GM23338 (cell line): ENCODE data around the gene PIP5K1C. TPM values are rescaled to one million over a fixed set of nuclear protein-coding genes. Genes with fewer than 3 reads are reported as not detected.

Source experiments
- ATAC-seq: fragments of 200-7000 bp; cut with Tn5 transposase; 3 replicates; pipeline ENCODE4 v1.9.1; 2020
- DNase-seq: peaks from one replicate; pipeline ENCODE4 v3.0.0-alpha.2; 2015; ENCODE audit warnings: low spot score
- H2AFZ ChIP-seq: fragments of 200-600 bp; sonication (generic); 2 replicates; pipeline ENCODE4 v1.8.0; 2016; ENCODE audit warnings: antibody characterized with exemption, mild to moderate bottlenecking, moderate library complexity
- H3F3A ChIP-seq: fragments of 200-600 bp; sonication (generic); replicated peaks from 2 replicates; pipeline ENCODE4 v1.8.0; 2017; ENCODE audit warnings: antibody characterized with exemption, mixed run types, low read depth
- H3K27ac ChIP-seq: fragments of 200-600 bp; sonication (generic); 2 replicates; pipeline ENCODE4 v1.6.1; 2016; ENCODE audit warnings: low read depth
- H3K27me3 ChIP-seq: fragments of 200-600 bp; sonication (generic); 2 replicates; pipeline ENCODE4 v1.8.0; 2016; ENCODE audit warnings: mild to moderate bottlenecking, mixed run types, moderate library complexity; ENCODE audit not compliant: insufficient read depth
- H3K36me3 ChIP-seq: fragments of 200-600 bp; sonication (generic); 2 replicates; pipeline ENCODE4 v1.8.0; 2016; ENCODE audit warnings: mild to moderate bottlenecking; ENCODE audit not compliant: insufficient read depth
- H3K4me1 ChIP-seq: fragments of 200-600 bp; sonication (generic); 2 replicates; pipeline ENCODE4 v1.8.0; 2016; ENCODE audit warnings: mild to moderate bottlenecking, moderate library complexity; ENCODE audit not compliant: insufficient read depth
- H3K4me2 ChIP-seq: fragments of 200-600 bp; sonication (generic); 2 replicates; pipeline ENCODE4 v1.7.1; 2017; ENCODE audit warnings: mixed run types
- H3K4me3 ChIP-seq: fragments of 200-600 bp; sonication (generic); 2 replicates; pipeline ENCODE4 v1.6.1; 2016; ENCODE audit warnings: mixed run types
- H3K79me2 ChIP-seq: fragments of 200-600 bp; sonication (generic); replicated peaks from 2 replicates; pipeline ENCODE4 v1.8.0; 2017; ENCODE audit warnings: mild to moderate bottlenecking; ENCODE audit not compliant: insufficient read depth
- H3K9me2 ChIP-seq: fragments of 200-600 bp; sonication (generic); 2 replicates; pipeline ENCODE4 v1.8.0; 2017; ENCODE audit not compliant: insufficient read depth
- H4K20me1 ChIP-seq: fragments of 200-600 bp; sonication (generic); replicated peaks from 2 replicates; pipeline ENCODE4 v1.8.0; 2017; ENCODE audit warnings: mild to moderate bottlenecking; ENCODE audit not compliant: insufficient read depth
- H3K27ac Mint-ChIP-seq: 2 replicates; pipeline ENCODE4 v1.8.0; 2020; ENCODE audit warnings: inconsistent platforms, mild to moderate bottlenecking, moderate library complexity, mixed read lengths
- H3K27me3 Mint-ChIP-seq: 3 replicates; pipeline ENCODE4 v1.8.0; 2022; ENCODE audit warnings: low read depth, mild to moderate bottlenecking, moderate library complexity, mixed read lengths, inconsistent platforms; ENCODE audit not compliant: insufficient read depth, poor library complexity
- H3K36me3 Mint-ChIP-seq: 3 replicates; pipeline ENCODE4 v1.8.0; 2021; ENCODE audit warnings: low read depth, mild to moderate bottlenecking, inconsistent platforms, moderate library complexity, mixed read lengths
- H3K4me1 Mint-ChIP-seq: 3 replicates; pipeline ENCODE4 v1.8.0; 2020; ENCODE audit warnings: mild to moderate bottlenecking, inconsistent platforms, mixed read lengths
- H3K4me3 Mint-ChIP-seq: 3 replicates; pipeline ENCODE4 v1.8.0; 2021; ENCODE audit warnings: moderate library complexity, mild to moderate bottlenecking, inconsistent platforms, mixed read lengths
- H3K9me3 Mint-ChIP-seq: 3 replicates; pipeline ENCODE4 v1.8.0; 2020; ENCODE audit warnings: moderate library complexity, mild to moderate bottlenecking, inconsistent platforms, mixed read lengths
- EZH2 ChIP-seq: fragments of 200-600 bp; sonication (generic); IDR thresholded peaks from one replicate; pipeline ENCODE4 v1.8.0; 2017; ENCODE audit warnings: antibody characterized with exemption, mild to moderate bottlenecking, low read depth; ENCODE audit not compliant: unreplicated experiment
- JUNB ChIP-seq: IDR thresholded peaks from one replicate; pipeline ENCODE4 v1.6.1; 2016; ENCODE audit warnings: antibody characterized with exemption; ENCODE audit not compliant: unreplicated experiment
- NANOG ChIP-seq: IDR thresholded peaks from 2 replicates; pipeline ENCODE4 v1.6.1; 2016; ENCODE audit warnings: antibody characterized with exemption, borderline replicate concordance
- POLR2AphosphoS5 ChIP-seq: IDR thresholded peaks from 2 replicates; pipeline ENCODE4 v1.6.1; 2016; ENCODE audit warnings: antibody characterized with exemption, low read depth
- ZNF114 ChIP-seq: fragments of 250-450 bp; sonication (Bioruptor Pico); IDR thresholded peaks from 2 replicates; pipeline ENCODE4 v1.5.0; 2020; ENCODE audit warnings: mild to moderate bottlenecking, moderate library complexity
- polyA plus RNA-seq: library from polyadenylated mRNA; unstranded; fragments of >200 nt; fragmentation: Nextera tagmentation; extraction: Ambion mirVana; gene quantifications from 2 replicates; pipeline ENCODE4 v1.2.1, GENCODE V29; 2016
- total RNA-seq: library from RNA; depleted of rRNA; stranded (reverse); fragments of >200 nt; shearing (Covaris generic); gene quantifications from 2 replicates; pipeline ENCODE4 v1.2.3, GENCODE V29; 2014
- TF ChIP-seq, protein P1 (sequence below): fragments of 250-450 bp; sonication (Bioruptor Pico); IDR thresholded peaks from 2 replicates; pipeline ENCODE4 v1.5.0; 2020; ENCODE audit warnings: mild to moderate bottlenecking, moderate library complexity
- TF ChIP-seq, protein P2 (sequence below): IDR thresholded peaks from 2 replicates; pipeline ENCODE4 v1.6.1; 2016; ENCODE audit warnings: antibody characterized with exemption
- TF ChIP-seq, protein P3 (sequence below), 2 experiments: fragments of 200-600 bp in 1 of 2; sonication (generic) in 1 of 2; conservative IDR thresholded peaks; 2 replicates each; pipeline versions ENCODE4 v1.5.1 to v1.6.1; 2016 to 2017; ENCODE audit warnings: antibody characterized with exemption in 2 of 2, low read depth in 2 of 2, mild to moderate bottlenecking in 2 of 2, moderate library complexity in 1 of 2

Gene PIP5K1C
- total and polyA plus RNA-seq, 2 experiments from 2014 or later, result 11.8 to 46.7 TPM

DNA sequence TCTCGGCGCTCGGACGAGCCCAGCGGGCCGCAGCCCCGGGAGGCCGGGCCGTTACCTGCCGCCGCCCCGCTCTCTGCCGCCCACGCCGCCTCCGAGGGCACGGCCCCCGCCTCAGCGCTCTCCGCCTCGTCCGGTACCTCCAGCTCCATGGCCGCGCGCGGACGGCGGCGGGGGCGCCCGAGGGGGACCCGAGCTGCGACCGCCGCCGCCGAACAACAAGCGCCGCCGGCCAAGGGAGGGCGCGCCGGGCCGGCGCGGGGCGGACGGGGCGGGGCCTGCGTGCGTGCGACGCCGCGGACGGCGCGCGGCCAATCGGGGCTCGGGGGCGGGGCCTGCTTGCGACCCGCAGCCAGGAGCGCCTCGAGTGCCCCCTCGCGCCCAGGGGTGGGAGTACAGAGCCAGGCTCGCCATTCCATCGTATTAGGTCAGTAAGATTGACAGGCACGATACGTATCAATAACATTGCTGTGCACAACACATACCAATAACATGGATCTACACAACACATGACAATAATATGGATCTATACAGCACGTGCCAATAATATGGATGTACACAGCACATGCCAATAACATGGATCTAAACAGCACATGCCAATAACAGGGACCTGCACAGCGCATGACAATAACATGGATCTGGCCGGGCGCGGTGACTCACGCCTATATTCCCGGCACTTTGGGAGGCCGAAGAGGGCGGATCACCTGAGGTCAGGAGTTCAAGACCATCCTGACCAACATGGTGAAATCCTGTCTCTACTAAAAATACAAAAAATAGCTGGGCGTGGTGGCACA lies at the start of gene PIP5K1C (continued):
- TF ChIP-seq, protein P1, sequence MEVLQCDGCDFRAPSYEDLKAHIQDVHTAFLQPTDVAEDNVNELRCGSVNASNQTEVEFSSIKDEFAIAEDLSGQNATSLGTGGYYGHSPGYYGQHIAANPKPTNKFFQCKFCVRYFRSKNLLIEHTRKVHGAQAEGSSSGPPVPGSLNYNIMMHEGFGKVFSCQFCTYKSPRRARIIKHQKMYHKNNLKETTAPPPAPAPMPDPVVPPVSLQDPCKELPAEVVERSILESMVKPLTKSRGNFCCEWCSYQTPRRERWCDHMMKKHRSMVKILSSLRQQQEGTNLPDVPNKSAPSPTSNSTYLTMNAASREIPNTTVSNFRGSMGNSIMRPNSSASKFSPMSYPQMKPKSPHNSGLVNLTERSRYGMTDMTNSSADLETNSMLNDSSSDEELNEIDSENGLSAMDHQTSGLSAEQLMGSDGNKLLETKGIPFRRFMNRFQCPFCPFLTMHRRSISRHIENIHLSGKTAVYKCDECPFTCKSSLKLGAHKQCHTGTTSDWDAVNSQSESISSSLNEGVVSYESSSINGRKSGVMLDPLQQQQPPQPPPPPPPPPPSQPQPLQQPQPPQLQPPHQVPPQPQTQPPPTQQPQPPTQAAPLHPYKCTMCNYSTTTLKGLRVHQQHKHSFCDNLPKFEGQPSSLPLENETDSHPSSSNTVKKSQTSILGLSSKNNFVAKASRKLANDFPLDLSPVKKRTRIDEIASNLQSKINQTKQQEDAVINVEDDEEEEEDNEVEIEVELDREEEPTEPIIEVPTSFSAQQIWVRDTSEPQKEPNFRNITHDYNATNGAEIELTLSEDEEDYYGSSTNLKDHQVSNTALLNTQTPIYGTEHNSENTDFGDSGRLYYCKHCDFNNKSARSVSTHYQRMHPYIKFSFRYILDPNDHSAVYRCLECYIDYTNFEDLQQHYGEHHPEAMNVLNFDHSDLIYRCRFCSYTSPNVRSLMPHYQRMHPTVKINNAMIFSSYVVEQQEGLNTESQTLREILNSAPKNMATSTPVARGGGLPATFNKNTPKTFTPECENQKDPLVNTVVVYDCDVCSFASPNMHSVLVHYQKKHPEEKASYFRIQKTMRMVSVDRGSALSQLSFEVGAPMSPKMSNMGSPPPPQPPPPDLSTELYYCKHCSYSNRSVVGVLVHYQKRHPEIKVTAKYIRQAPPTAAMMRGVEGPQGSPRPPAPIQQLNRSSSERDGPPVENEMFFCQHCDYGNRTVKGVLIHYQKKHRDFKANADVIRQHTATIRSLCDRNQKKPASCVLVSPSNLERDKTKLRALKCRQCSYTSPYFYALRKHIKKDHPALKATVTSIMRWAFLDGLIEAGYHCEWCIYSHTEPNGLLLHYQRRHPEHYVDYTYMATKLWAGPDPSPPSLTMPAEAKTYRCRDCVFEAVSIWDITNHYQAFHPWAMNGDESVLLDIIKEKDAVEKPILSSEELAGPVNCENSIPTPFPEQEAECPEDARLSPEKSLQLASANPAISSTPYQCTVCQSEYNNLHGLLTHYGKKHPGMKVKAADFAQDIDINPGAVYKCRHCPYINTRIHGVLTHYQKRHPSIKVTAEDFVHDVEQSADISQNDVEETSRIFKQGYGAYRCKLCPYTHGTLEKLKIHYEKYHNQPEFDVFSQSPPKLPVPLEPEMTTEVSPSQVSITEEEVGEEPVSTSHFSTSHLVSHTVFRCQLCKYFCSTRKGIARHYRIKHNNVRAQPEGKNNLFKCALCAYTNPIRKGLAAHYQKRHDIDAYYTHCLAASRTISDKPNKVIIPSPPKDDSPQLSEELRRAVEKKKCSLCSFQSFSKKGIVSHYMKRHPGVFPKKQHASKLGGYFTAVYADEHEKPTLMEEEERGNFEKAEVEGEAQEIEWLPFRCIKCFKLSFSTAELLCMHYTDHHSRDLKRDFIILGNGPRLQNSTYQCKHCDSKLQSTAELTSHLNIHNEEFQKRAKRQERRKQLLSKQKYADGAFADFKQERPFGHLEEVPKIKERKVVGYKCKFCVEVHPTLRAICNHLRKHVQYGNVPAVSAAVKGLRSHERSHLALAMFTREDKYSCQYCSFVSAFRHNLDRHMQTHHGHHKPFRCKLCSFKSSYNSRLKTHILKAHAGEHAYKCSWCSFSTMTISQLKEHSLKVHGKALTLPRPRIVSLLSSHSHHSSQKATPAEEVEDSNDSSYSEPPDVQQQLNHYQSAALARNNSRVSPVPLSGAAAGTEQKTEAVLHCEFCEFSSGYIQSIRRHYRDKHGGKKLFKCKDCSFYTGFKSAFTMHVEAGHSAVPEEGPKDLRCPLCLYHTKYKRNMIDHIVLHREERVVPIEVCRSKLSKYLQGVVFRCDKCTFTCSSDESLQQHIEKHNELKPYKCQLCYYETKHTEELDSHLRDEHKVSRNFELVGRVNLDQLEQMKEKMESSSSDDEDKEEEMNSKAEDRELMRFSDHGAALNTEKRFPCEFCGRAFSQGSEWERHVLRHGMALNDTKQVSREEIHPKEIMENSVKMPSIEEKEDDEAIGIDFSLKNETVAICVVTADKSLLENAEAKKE, result no peak
- TF ChIP-seq ZNF114 (CRISPR knock-in tag), result no peak

- Mint-ChIP-seq H3K4me1 (no peaks in the 10 kb centered on the region), H3K36me3 (peaks cover 11% of the 10 kb centered on the region; the same call in 2 of the 3 replicates), H3K27ac (no peak overlapping the region), H3K27me3 (peaks cover 4% of the 10 kb centered on the region), H3K9me3 (no peaks in the 10 kb centered on the region), H3K4me3 (no peak overlapping the region)
- H3K9me2 ChIP-seq, result no peaks in the 10 kb centered on the region
- H3K27me3 ChIP-seq, result no peaks in the 10 kb centered on the region
- no peak overlapping the region for H3K4me2 ChIP-seq
- no peak overlapping the region for H3K4me3 ChIP-seq
- DNase-seq (no peak), ATAC-seq (no peak)
- H3K4me1 ChIP-seq, result no peaks in the 10 kb centered on the region
- no peaks in the 10 kb centered on the region for H3K79me2 ChIP-seq
- H3K27ac ChIP-seq, result no peak overlapping the region
- no peaks in the 10 kb centered on the region for H3K36me3 ChIP-seq
- H3F3A ChIP-seq, result no peaks in the 10 kb centered on the region
- H2AFZ ChIP-seq, result no peak overlapping the region
- H4K20me1 ChIP-seq, result no peaks in the 10 kb centered on the region
- TF ChIP-seq POLR2AphosphoS5, result no peak
- TF ChIP-seq EZH2, result no peak
- TF ChIP-seq, protein P2, sequence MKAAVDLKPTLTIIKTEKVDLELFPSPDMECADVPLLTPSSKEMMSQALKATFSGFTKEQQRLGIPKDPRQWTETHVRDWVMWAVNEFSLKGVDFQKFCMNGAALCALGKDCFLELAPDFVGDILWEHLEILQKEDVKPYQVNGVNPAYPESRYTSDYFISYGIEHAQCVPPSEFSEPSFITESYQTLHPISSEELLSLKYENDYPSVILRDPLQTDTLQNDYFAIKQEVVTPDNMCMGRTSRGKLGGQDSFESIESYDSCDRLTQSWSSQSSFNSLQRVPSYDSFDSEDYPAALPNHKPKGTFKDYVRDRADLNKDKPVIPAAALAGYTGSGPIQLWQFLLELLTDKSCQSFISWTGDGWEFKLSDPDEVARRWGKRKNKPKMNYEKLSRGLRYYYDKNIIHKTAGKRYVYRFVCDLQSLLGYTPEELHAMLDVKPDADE, result no peak
- no peak for TF ChIP-seq NANOG
- TF ChIP-seq, protein P3, sequence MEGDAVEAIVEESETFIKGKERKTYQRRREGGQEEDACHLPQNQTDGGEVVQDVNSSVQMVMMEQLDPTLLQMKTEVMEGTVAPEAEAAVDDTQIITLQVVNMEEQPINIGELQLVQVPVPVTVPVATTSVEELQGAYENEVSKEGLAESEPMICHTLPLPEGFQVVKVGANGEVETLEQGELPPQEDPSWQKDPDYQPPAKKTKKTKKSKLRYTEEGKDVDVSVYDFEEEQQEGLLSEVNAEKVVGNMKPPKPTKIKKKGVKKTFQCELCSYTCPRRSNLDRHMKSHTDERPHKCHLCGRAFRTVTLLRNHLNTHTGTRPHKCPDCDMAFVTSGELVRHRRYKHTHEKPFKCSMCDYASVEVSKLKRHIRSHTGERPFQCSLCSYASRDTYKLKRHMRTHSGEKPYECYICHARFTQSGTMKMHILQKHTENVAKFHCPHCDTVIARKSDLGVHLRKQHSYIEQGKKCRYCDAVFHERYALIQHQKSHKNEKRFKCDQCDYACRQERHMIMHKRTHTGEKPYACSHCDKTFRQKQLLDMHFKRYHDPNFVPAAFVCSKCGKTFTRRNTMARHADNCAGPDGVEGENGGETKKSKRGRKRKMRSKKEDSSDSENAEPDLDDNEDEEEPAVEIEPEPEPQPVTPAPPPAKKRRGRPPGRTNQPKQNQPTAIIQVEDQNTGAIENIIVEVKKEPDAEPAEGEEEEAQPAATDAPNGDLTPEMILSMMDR (conservative IDR thresholded peaks at IDR 0.05; ENCODE audit: low read depth in 2 of 2), result no peak
- no peak for TF ChIP-seq JUNB
Measured at GRCh38 chr19:3748965-3749364, 48.7 kb upstream of the PIP5K1C start.
